ENCODE results near the gene DHX15.

DHX15 gene

DNA sequence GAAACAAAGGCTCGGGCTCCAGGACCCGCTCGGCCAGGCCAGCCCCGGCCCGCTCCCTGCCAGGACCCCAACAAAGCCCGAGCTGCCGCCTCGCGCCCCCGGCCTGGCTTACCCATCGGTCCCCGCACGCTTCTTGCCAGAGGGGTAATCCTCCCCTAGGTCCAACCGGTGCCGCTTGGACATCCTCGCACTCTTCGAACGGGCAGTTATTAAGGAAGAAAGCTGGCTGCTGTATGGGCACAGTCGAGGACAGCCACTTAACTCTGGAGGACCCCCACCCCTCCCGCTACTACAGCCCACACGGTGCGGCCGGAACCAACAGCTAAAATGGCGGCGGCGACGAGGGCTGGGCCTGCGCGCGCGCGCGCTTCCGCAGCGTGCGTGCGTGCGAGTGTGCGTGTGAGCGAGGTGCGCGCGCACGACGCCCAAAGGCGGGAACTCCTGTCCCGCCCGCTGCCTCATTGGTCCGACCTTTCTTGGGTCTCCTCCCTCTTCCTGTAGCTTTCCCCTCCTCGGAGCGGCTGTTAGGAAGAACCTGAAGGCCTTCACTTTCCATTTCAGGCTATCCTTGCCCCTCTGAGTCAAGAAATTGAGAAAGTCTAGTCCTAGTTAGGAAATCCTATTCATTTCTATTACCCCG lies at the start of gene DHX15:
TSS of gene DHX15 (minus strand) at position 344 of the 640 bp plus-strand sequence. CDS start at position 183, 161 bp downstream.
- DNase-seq, result peak; percentile 63

DNA sequence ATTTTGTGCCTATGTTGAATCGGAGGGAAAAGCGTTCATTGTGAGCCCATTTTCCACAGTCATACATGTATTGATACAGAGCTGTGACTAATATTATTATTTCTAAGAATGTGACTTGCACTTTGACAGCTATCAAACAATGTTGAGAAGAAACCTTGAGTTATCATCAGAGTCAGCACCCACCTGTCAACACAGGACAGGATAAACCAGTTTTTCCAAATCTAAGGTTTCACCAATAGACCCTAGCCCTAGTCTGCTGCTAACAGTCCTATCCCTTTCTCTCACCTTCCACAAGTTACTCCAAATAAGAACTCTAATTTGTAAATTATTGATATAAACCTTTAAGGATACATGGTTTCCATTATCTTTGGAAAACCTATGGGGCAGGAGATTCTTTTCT lies 47.7 kb upstream of the DHX15 start:
- no peak for DNase-seq

DNA sequence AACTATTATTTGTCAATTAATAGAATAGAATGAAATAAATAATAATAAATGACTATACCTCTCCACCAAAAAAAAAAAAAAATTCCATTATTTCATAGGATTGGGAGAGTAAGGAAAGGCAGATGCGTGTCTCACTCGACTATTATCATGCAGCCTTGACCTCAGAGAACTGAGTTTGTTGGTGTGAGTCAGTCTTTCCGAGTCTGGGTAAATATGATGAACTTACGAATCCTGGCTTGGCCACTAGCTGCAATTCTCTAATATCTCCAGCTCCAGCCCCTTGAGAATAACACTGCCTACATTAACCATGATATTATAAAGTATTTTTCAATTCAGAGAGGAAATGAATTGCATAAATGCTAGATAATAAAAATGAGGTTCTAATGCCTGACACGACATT lies 46.6 kb upstream of the DHX15 start:
- DNase-seq, result no peak

DNA sequence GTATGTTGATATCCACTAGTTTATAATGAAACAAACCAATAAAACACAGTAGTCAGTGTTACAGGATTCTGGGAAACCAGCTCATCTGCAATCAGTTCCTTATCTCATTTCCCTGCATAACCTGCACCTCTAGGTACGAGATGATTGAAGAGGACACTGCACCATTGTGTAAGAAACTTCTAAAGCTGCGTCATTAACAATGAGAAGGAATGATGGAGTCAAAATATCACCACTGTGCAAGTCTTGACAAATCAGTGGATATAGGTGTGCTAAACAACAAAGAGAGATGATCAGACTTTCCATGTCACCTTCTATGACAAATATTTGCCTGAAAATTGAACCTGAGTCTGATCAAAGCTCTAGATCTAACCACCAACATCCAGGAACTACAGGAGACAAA lies 40.7 kb upstream of the DHX15 start:
- no peak for DNase-seq

DNA sequence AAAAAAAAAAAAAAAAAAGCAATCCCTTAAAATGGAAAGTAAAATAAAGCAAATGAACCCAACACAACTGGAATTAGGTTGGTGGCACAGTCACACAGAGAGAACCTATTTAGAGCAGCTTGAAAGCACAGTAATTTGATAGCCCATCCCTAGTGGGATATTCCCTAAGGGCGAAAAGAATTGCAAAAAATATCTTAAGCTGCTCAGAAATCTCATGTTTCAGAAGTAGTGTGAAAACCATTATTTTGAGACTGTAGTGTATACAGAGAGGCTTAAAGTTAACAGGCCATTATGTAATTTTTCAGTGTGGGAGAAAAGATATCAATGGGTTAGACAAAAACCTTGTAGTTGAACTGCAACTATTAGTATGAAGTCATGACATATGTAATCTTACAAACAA lies 40.0 kb upstream of the DHX15 start:
- no peak for DNase-seq

DNA sequence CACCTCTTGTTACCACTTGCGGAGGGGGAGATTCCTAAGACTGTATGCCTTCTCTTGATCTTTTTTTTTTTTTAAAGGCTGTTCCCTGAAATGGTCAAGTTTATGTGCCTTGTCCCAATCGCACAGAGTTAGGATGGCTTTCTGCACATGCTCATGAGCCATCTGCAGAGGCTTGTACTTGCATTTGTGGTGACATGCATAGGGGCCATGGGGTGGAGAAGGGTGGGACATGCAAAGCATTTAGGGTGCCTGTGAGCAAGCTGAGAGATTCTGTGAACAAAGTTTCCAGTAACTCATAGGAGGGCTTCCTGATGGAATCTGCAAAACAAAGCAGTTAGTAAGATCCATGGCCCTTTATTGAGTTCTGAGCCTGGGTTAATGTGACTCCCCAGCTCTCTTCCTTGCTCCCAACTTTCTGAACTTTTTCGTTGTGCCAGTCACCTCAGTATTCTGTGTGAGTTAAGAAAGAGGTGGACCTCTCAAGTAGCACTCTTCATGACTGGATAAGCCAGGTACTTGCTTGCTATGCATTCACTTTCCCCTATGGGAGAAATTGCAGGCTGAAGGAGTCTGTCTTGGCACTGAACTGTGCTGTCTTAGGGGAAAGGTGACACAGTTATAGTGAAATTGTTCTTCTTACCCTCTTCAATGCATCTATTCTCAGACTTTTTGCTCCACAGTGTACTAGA lies 37.9 kb upstream of the DHX15 start:
- DNase-seq, result no peak

DNA sequence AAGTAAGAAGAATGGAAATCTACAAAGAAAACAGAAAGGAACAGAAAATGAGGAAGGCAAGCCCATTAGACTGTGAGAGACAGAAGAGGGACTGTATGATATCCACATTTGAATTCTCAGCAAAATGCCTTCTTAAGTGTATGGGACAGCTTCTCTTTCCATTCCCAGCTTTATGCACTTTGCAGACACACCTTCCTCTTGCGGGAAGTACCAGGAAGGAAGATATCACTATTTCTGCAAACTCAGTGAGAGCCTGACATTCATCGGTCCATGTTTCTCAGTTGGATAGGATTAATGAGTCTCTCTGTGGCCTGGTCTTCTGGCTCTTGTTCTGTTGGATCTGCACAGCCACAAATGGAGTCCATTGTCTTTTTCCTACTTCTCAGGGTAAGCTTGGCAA lies 31.6 kb upstream of the DHX15 start:
- no peak for DNase-seq

DNA sequence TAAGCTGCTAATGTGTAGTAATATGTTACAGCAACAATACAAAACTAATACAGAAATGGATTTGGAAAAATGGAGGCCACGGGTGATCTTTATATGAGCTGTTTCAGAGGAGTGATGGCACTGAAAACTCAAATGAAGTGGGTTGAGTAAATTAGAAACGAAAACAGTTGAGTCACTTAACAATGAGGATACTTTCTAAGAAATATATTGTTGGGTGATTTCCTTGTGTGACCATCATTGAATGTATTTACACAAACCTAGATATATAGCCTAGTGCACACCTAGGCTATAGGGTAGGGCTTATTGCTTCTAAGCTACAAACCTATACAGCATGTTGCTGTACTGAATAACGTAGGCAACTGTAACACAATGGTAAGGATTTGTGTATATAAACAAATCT lies 30.5 kb upstream of the DHX15 start:
- DNase-seq, result no peak

DNA sequence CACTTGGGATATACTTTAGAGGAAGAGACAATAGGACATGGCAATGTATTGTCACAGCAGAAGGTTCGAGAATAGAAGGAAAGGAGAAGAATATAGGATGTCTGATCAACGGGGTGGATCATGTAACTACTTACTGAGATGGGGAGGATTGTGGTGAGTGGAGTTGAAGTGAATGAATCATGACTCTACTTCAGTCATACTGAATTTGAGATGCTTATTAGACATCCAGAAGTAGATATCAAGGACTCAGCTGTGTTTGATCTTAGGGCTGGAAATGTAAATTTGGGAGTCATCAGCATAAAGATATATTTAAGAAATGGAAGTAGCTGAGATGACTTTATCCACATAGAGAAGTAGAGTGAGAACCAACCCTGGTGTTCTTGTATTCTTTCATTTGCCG lies 29.1 kb upstream of the DHX15 start:
- no peak for DNase-seq

DNA sequence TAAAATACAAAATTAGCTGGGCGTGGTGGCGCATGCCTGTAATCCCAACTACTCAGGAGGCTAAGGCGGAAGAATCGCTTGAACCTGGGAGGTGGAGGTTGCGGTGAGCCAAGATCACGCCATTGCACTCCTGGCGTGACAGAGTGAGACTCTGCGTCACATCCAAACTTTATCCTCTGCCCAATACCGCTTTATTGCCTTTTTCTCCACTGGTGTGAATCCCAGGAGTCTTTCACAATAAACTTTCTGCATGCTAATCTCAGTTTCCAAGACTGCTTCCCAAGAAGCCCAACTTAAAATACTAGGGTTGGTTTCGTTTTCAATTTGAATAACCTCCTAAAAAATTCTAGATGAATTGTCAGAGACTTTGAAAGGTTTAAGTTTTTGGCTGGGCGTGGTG lies 27.2 kb upstream of the DHX15 start:
- DNase-seq, result no peak

DNA sequence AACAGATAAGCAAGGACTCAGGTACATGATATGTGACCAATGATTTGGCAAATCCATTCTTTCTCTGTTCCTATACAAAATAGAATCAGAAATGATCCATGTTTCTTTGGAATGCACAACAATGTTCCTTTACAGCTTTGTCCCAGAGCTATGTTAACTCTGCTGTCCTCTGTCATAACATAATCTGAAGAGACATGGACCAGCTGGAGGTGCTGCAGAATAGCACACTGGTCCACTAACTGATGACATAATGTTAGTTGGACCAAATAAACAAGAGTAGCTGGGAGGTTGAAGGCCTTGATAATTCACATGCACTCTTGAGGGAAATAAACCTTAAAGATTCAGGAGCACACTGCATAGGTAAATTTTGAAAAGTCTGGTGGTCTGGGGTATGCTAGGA lies 23.0 kb upstream of the DHX15 start:
- DNase-seq, result no peak

DNA sequence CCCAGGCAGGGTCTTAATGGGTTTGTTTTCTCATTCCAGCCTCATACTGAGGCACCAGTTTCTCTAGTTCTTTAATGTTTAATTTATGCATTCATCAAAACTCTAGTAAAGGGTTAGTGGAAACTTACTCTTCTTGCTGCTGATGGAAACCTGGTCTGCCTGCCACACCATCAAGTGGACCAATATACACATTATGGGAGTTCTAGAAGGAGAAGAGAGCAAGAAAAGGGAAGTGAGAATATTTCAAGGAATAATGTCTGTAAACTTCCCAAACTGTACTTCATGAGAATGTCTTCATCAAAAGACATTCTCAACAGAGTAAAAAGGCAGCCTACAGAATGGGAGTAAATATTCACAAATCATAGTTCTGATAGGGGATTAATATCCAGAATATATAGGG lies 20.9 kb upstream of the DHX15 start:
- DNase-seq, result no peak

DNA sequence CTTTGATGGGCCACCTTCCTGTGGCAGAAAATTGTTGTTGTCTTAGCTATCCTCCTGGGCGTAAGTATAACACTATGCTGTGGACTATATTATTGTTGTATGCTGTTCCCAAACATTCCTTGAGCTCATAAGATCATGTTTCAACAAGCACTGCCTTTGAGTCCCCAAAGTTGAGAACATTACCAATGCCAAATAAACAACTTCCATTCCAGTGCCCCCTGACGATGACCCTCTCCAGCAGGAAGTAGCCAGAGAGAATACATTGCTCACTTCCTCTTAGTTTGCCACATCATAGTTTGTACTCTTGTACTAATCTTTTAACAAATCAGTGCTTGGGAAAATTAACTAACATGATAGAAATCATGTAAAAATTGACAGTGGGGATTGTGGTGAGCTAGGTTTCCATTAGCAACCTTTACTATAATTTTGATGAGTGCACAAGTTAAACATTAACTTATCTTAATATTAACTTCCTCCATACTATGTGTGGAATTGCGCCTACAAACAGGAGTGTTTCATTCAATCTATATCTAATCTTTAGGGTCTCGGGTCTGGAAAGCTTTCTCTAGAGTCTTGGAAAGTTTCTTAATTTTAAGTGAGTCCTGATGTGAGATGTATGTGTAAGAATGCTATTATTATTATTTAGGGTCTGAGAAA lies 20.3 kb upstream of the DHX15 start:
- DNase-seq, result no peak

DNA sequence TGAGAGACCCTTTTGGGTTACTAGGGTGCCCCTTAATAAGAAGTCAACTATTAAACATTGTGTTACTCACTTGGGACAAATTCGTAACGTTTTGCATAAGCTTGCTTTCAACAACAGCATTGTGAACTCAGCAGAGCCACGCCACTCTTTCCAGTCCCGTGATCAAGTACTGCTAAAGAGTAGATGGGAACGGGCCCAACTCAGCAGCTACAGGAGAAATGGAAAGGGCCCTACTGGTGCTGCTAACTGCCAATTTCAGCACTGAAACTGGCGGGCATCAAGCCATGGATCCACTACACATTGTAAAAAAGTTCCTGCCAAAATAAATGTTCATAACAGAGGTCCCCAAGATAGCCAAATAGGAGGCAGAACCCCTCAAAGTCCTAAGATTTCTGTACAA lies 19.0 kb upstream of the DHX15 start:
- no peak for DNase-seq

DNA sequence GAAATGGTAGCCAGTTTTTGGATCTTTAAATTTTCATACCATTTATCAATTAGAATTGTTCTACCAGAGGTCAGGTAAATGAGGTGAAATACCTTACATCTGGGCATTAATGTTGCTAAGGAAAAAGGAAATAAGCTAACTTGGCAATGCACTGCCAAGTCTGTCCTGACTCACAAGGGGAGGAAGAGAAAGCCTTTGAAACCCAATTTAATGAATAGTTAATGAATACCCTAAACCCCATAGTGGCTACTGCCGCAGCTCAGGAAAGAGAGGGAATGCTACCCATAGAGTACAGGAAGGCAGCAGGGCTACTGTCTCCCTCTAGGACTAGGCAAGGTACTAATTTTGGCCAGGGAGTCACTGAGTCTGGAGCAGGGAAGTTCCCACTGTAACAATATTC lies 16.8 kb upstream of the DHX15 start:
- DNase-seq, result no peak

DNA sequence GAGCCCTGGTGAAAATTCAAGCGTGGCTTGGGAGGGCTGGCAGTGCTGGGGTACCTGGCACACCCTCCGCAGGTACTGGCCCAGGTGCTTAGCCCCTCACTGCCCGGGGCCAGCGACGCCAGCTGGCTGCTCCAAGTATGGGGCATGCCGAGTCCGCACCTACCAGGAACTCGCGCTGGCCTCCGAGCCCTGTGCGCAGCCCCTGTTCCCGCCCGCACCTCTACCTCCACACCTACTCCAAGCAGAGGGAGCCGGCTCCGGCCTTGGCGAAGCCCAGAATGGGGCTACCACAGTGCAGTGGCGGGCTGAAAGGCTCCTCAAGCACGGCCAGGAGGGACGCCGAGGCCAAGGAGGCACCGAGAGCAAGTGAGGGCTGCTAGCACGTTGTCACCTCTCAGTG lies 14.9 kb upstream of the DHX15 start:
- no peak for DNase-seq

DNA sequence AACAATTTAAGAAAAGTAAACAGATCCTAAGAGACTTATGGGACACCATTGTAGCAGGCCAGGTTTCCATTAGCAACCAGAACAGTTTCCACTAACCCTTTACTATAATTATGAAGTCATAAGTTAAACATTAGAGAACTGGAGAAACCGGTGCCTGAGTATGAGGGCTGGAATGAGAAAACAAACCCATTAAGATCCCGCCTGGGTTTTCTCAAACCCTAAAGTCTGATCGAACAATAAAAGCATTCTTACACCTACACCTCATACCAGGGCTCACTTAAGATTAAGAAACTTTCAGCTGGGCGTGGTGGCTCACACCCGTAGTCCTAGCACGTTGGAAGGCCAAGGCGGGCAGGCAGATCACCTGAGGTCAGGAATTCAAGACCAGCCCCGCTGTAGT lies 13.7 kb upstream of the DHX15 start:
- DNase-seq, result no peak

DNA sequence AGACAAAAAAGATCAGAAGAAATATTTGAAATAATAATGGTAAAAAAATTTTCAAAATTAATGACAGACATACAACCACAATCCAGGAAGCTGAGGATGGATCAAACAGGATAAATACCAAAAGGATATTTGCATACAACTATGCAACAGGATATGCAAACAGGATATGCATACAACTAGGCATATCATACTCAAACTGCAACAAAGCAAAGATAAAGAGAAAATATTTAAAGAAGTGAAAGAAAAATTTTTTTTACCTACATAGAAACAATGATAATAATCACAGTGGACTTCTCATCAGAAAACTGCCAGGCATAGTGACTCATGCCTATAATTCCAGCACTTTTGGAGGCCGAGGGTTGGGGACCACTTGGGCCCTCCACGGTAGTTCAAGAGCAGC lies 11.3 kb upstream of the DHX15 start:
- DNase-seq, result no peak

DNA sequence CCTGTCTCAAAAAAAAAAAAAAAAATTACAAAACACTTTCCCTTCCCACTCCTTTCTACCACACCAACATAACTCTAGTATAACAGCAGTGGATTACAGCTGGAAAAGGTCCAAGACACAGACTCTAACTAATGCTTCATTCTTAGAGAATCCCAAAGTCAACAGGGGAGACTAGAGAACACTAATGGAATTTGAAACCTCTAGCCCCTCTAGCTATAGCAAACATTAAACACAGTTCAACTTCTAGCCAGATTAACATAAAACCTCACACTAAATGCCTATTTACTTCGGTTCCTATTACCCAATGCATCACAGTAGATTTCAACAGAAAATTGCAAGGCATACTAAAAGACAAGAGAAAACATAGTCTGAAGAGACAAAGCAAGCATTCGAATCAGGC lies 10.5 kb upstream of the DHX15 start:
- no peak for DNase-seq

DNA sequence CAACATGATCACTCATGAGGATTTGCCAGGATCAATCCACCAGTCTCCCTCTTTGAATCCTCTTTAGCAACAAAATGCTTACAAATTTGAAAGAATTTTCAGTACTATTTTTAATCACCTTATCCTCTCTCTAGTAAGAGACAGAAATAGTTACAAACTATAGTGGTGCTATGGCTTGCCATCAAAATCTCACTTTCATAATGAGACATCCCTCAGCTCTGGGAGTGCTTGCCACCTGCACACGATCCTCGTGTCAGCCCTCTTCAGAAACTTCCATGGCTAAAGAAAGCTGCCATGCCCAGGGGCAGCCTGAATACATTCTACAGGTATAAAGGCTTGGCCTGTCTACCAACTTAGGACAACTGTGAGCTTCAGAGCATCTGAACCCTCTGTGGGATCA lies 5.1 kb upstream of the DHX15 start:
- DNase-seq, result no peak

DNA sequence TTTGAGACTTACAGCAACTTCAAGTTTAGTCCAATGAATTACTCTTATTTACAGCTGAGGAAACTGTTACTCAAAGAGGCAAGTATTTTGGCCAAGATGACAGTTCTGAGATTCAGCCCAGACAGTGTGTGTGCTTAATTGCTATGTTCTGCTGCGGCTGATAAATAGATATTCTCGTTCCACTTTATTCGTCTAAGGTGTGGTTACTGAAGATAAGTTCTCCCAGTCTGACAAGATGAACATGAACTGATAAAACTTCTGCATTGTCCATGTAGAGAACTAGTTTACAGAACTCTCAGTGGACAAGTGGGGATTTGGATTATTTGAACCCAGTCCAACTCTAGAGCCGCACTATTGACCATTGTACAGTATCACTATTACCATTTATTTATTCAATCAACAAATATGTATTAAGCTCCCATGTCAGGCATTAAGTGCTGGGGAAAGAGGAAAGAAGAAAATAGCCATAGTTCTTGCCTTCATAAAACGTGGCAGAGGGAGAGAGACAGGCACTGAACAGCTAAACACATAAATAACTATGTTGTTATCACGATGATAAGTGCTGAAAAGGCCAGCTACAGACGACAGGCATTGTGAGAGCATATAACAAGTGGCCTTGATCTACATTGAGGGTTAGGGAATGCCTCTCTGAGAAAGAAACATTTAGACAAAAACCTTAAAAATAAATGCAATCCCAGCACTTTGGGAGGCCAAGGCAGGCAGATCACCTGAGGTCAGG lies 4.0 kb upstream of the DHX15 start:
- no peak for DNase-seq

DNA sequence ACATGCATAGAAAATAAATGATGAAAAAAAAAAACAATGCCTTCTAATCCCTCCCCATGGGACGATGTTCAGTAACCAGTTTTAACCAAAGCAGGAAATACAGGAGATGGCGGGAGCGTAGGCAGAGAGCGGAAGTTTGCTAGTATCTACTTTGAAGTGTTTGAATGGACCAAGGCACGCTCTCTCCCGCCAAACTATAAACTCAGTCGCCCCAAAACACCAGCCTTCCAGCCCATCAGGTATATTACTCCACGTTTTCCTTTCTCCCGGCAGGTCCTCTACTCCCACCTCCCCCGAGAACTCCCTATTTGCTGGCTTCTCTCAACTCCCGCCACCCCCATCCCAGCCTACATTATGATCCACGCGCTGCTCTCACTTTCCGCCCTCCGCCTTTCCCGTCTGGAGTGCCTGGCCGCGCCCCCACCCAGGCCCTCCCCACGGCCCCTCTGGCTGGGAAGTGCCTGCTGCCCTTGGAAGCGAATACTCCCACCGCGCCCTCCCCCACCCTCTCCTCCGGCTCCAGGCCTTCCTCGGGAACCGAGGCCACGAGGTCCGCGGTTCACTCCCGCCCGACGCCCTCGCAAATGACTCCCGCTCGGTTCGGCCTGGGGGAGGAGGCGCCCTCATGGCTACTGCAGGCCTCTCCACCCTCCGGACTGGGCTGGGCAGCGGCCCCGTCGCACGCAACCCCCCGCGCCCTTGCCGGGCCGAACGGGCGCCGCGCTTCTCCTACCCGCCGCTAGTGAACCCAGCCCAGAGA lies 723 bp downstream of the DHX15 start:
- DNase-seq, result peak; percentile 32

DNA sequence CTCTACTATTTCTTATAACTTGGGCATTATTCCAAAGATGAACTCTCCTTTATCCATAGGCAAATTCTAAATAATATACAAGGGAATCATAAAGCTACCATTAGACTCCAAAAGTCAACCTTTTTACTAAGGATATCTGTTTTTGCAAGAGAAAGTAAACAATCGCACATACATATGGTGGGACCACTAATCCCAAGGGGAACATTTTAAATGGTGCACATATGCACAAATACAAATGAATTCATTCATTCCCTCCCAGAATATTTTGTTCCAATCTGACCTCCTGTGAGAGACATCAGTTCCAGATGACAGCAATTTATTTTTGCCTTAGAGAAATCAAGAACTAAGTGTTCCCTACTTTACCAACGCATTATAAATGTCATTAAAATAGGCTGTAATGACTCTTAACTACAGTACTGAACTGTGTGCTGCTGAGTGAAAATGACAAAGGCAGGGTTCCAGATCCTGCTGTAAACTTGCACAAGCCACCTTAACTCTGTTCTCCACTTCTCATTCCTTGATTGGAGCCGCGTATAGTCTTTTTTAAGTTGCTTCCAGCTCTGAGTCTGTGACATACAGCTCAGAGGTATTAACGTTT lies 2.0 kb downstream of the DHX15 start:
- no peak for DNase-seq

All from NCI-H2107 (cell line).